Raji (cell line): ENCODE data around the gene STX12.

Experiments
- POLR2A ChIP-seq: IDR thresholded peaks from 2 replicates; pipeline ENCODE4 v1.6.1; 2011; ENCODE audit warnings: low read depth, low read length, control low read depth; ENCODE audit not compliant: insufficient read depth

STX12 gene

DNA sequence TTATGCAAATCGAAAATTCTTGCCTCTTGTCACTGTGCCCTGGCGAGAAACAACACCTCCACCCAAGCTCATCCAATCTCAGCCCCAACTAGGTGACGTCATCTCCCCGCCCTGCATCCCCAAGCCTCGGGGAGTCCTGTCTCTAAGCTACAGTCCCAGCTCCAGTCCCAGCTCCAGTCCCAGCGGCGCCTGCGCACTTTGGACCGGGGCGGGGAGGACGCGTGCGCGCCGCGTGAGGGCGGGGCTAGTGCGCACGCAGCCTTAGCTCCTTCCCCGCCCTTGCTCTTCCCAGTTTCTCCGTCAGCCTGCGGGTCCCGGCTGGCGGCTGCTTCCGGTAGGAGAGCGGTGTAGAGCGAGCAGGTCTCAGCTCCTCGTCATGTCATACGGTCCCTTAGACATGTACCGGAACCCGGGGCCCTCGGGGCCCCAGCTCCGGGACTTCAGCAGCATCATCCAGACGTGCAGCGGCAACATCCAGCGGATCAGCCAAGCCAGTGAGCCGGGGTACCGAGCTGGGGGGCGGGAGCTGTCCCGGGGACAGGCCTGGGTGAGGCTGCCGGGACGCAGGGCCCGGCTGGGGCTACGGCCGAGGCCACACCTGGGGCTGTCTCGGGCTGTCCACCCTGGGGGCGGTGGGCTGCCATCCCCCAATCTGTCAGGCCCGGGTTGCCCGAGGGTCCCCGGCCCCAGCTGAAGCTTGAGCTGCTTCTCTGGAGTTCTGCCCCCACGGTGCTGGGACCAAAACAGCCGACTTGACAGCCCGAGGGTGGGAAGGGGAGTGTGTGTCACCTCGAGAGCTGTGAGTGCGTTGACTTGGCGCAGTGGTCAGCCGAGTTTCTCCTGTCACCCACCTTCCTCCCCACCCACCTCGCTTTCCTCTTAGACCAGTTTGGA, at the start of gene STX12:
Gene STX12, plus strand, starts transcription at position 288 of the 894 bp plus-strand sequence. Its CDS starts 89 bp downstream, at position 377.
- TF ChIP-seq POLR2A = peak; percentile 96

DNA sequence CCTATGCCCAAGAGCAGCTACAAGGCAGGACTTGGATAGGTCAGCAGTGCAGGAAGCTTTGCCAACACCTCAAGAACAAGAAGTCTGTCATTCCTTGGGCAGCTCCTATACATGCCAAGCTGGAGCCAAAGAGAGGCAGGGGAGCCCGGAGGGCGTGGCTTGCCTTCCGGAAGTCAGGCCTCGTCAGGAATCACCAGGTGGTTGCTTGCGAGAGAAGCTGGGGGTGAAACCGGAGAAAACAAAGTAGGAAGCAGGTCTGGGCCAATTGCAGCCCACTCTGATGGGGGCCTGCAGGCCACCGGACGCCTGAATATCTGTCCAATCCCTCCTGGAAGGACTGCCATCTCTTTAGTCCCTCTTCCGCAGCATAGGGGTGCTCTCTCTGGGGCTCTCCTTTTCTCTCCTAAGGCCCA, 48.1 kb upstream of the STX12 start:
- TF ChIP-seq POLR2A = no peak

- TF ChIP-seq POLR2A = peak; percentile 82
Observed at GRCh38 chr1:27725374-27726172, 47.4 kb upstream of the STX12 start, which contains the start of gene FAM76A. Gene FAM76A, plus strand, starts transcription at chr1:27725961. Its CDS starts 120 bp downstream, at chr1:27726081.

DNA sequence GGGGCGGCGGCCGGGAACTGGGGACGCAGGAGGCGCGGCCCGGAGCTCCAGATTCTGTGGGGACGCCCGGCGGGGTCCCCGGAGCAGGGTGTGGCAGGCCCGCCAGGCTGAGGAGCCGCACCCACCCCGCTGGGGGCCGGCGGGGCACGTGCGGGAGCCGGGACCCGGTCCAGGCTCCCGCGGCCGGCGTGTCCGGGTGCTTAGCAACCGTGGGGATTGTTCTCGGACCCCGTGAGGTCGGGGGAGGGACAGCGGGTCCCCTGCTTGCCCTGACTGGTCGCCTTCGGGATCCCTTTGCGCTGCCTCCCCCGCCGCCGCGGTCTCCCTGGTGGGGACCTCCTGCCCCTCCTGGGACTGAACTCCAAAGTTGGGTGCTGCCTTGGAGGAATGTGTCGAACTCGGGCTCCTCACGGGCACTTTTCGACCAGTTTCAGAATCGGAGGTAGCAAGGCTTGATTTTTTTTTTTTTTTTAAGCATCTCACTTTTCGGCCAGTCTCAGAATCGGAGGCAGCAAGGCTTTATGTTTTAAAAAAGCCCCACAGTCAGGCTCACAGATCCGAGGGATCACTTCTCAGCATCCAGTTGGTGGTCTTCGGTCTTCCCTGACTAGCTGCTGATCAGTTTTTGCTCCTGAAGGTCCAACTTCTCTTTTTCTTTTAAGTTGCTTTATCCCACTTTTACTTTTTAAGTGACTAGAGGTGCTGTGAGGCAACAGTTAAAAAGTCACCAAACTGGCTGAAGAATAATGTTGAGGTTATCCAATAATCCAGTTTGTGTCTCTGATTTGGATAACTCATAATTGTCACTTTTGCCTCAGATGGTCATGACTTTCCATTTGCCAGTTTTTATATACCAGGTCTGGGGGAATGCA, 46.6 kb upstream of the STX12 start:
- no peak for TF ChIP-seq POLR2A

DNA sequence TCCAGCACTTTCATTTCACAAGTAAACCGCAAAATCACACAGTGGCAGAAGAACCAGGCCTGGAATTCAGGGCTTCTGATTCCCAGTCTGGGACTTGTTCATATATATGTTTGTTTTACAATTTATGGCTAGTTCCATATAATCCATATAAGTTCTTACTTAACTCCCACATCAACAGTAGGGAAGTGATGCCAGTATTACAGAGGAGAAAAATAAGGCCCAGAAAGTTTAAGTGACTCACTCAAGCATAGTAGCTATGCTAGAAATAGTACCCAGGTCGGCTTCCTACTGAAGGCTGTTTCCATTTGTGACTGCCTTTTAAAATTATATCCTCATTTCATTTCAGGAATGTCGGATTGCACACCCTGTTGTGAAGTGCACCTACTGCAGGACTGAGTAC, 45.9 kb upstream of the STX12 start:
- TF ChIP-seq POLR2A = no peak

DNA sequence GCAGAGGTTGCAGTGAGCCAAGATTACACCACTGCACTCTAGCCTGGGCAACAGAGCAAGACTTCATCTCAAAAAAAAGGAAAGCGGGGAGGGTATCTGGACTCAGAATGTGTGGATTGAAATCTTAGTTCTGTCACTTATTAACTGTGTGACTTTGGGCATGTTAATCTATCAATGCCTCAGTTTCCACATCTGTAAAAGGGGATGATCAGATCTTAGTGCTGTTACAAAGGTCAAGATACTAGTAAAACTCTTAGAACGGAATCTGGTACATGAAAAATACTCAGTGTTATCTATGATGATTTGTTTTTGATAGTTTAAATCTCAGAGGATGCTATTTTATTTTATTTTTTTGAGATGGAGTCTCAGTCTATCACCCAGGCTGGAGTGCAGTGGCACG, 36.8 kb upstream of the STX12 start:
- no peak for TF ChIP-seq POLR2A

- no peak for TF ChIP-seq POLR2A
Observed at GRCh38 chr1:27741121-27741520, 31.9 kb upstream of the STX12 start.

- no peak for TF ChIP-seq POLR2A
Observed at GRCh38 chr1:27744556-27744955, 28.5 kb upstream of the STX12 start.

- no peak for TF ChIP-seq POLR2A
Observed at GRCh38 chr1:27745466-27745865, 27.6 kb upstream of the STX12 start.

- no peak for TF ChIP-seq POLR2A
Observed at GRCh38 chr1:27752360-27752759, 20.7 kb upstream of the STX12 start.

- TF ChIP-seq POLR2A = no peak
Observed at GRCh38 chr1:27755286-27755685, 17.7 kb upstream of the STX12 start.

DNA sequence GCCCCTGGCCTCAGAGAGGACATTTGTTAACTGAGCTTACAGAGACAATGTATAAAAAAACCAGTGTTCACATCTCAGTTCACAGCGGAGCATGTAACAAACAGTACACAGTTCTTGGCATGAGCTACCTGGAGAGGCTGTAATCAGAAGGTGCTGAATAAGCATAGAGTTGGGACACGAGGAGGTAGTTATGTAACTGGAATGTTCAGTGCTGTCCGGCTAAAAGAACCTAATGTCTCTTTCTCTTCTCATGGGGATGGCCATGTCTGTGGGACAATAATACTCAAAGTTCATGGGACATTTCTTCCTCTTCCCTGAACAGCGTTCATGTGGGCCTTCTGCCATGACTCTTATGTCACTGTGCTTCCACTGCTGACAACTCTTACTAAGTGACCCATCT, 17.2 kb upstream of the STX12 start:
- TF ChIP-seq POLR2A = no peak

DNA sequence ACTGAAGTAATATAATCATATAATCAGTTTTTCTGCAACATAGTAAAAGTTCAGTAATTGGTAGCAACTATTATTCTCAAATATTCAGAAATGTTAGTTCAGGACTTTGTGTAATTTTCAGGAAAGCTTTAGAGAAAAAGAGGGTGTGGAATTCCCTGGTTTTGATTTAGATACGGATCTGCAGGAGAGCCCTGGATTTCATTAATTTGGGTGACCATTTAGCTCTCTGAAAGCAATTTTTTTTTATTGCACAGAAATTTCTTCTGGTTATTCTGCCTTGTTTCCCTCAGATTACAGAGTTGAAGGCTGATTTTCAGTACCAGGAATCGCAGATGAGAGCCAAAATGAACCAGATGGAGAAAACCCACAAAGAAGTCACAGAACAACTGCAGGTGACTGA, 13.8 kb upstream of the STX12 start:
- no peak for TF ChIP-seq POLR2A

DNA sequence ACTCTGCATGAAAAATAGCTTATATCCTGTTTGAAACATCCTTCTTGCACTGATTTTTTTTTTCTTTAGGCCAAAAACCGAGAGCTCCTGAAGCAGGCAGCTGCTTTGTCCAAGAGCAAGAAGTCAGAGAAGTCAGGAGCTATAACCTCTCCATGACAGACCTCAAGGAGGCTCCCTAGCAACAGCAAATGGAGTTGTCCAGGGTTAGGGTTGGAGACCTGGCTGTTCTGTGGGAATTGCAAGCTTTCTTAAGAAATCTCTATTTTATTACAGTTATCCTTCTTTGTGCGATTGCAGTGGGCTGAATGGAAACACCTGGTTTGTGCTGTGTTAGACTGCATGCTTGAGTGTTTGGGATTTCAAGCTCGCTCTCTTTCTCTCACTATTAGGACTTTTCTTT, 12.6 kb upstream of the STX12 start:
- TF ChIP-seq POLR2A = no peak

DNA sequence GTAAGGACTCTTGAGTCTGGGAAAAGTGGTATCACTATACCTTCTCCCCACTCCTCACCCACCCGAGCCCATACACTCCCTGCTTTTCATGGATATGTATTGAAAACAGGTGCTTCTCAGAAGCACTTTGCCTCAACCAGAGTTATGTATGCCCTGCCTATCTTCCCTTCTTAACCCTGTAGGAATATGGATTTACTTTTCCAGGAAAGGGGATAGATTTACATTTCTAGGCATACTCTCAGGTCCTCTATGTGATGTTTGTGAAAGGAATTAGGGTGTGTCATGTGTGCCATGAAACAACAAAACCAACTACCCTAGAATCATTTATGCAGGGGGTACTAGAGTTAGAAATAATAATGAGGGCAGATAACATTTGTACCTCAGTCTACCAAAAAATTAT, 11.0 kb upstream of the STX12 start:
- TF ChIP-seq POLR2A = no peak

- TF ChIP-seq POLR2A = no peak
Observed at GRCh38 chr1:27763358-27763757, 9.7 kb upstream of the STX12 start.
